BJ (cell line): ENCODE results near the gene CPA2. TPM values are rescaled to one million over a fixed set of nuclear protein-coding genes. Genes with fewer than 3 reads are reported as not detected.

Source experiments
- CTCF ChIA-PET: fragments of 350-600 bp; formaldehyde crosslinking; extraction: SDS; loops from one replicate; lab custom pipeline; 2021; ENCODE audit warnings: antibody characterized with exemption, inconsistent platforms; lab: Yijun Ruan, JAX
- POLR2A ChIA-PET: fragments of 300-600 bp; sonication (Branson Sonifier 250); formaldehyde crosslinking; extraction: SDS; loops from one replicate; lab custom pipeline; 2021; ENCODE audit warnings: antibody characterized with exemption; lab: Charles Lee
- DNase-seq: peaks from one replicate; pipeline ENCODE4 v3.0.0-alpha.2; 2011; ENCODE audit warnings: low read depth
- H3K27me3 ChIP-seq: 2 replicates; pipeline ENCODE4 v1.6.0; 2011; ENCODE audit warnings: low read length; ENCODE audit not compliant: control insufficient read depth, insufficient read depth
- H3K36me3 ChIP-seq: 2 replicates; pipeline ENCODE4 v1.5.1; 2011; ENCODE audit warnings: low read length; ENCODE audit not compliant: control insufficient read depth, insufficient read depth
- H3K4me3 ChIP-seq: 2 replicates; pipeline ENCODE4 v1.5.1; 2011; ENCODE audit warnings: low read depth, mild to moderate bottlenecking, control low read depth, low read length
- CTCF ChIP-seq: IDR thresholded peaks from 2 replicates; pipeline ENCODE4 v1.5.1; 2011; ENCODE audit warnings: low read depth, mild to moderate bottlenecking, control low read depth, inconsistent platforms, low read length, moderate library complexity; ENCODE audit not compliant: insufficient read depth
- polyA plus RNA-seq: library from polyadenylated mRNA; depleted of rRNA; stranded (reverse); fragments of >200 nt; gene quantifications from 2 replicates; pipeline ENCODE4 v1.2.3, GENCODE V29; 2011

CPA2 gene
- polyA plus RNA-seq, 1 experiment: not detected

- H3K36me3 ChIP-seq: no peaks in the 10 kb centered on the region
- no peak for DNase-seq
- CTCF ChIA-PET: interaction anchor here (0.8 to 1.0 kb wide), 2 partner anchors 10 to 238 kb away, joined by 3 read pairs; no protein-coding TSS in a partner anchor
- POLR2A ChIA-PET: interaction anchor here (0.6 kb wide), 1 partner anchor 231 kb away, joined by 3 read pairs; no protein-coding TSS in a partner anchor
- H3K4me3 ChIP-seq: no peak overlapping the region
- TF ChIP-seq CTCF: no peak
- H3K27me3 ChIP-seq: no peaks in the 10 kb centered on the region
Measured at GRCh38 chr7:130324306-130324943, 57.8 kb downstream of the CPA2 start.

GRCh38 chr7:130329681-130330080 is 63.0 kb downstream of the CPA2 start:
- Histone ChIP-seq H3K4me3 (no peak overlapping the region), H3K27me3 (no peaks in the 10 kb centered on the region), H3K36me3 (no peaks in the 10 kb centered on the region)
- no peak for DNase-seq
- TF ChIP-seq CTCF: no peak
- ChIA-PET CTCF (interaction anchor here (1.0 kb wide), 1 partner anchor 394 kb away, joined by 3 read pairs; no protein-coding TSS in a partner anchor), POLR2A (no interaction called here)

- no peaks in the 10 kb centered on the region for H3K27me3 ChIP-seq
- CTCF ChIA-PET: interaction anchor here (0.9 kb wide), 1 partner anchor 13 kb away, joined by 3 read pairs; no protein-coding TSS in a partner anchor
- TF ChIP-seq CTCF: no peak
- H3K4me3 ChIP-seq: no peak overlapping the region
- H3K36me3 ChIP-seq: no peaks in the 10 kb centered on the region
- POLR2A ChIA-PET: no interaction called here
- no peak for DNase-seq
Measured at GRCh38 chr7:130332259-130333053, 65.8 kb downstream of the CPA2 start.

- ChIA-PET CTCF (interaction anchor here (0.7 to 0.8 kb wide), 2 partner anchors 9 to 13 kb away, joined by 3 read pairs; no protein-coding TSS in a partner anchor), POLR2A (no interaction called here)
- no peak for DNase-seq
- no peaks in the 10 kb centered on the region for H3K36me3 ChIP-seq
- no peaks in the 10 kb centered on the region for H3K27me3 ChIP-seq
- H3K4me3 ChIP-seq: no peak overlapping the region
- TF ChIP-seq CTCF: no peak
Measured at GRCh38 chr7:130333832-130334231, 67.2 kb downstream of the CPA2 start.

- CTCF ChIA-PET: interaction anchor here (0.7 to 0.8 kb wide), 2 partner anchors 10 to 12 kb away, joined by 3 read pairs; no protein-coding TSS in a partner anchor
- POLR2A ChIA-PET: no interaction called here
Measured at GRCh38 chr7:130334274-130334673, 67.6 kb downstream of the CPA2 start.

More at GRCh38 chr7:130334274-130334673, 67.6 kb downstream of the CPA2 start:
- no peaks in the 10 kb centered on the region for H3K27me3 ChIP-seq
- no peak overlapping the region for H3K4me3 ChIP-seq
- no peak for TF ChIP-seq CTCF
- no peaks in the 10 kb centered on the region for H3K36me3 ChIP-seq
- DNase-seq: no peak
